ENCODE data around the gene ANTXR1.

ANTXR1 gene

DNA sequence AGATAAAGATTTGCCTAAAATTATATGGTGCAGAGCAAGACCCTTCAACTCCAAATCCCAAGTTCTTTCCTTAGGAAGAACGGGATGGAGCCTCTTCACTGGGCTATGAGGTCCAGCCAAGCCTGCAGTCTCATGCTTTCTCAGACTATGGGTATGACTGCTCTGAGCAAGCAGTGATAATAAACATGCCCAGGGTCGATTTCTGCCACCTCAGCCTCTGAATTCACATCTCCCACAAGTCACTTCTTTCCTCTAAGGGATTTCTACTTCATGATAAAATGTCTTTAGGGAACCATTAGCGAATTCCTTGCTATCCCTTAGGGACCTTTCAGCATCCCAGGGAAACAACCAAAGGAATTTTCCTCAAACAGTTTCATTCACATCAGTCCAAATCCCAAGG lies 279.3 kb downstream of the ANTXR1 start:
- DNase-seq = no peak

DNA sequence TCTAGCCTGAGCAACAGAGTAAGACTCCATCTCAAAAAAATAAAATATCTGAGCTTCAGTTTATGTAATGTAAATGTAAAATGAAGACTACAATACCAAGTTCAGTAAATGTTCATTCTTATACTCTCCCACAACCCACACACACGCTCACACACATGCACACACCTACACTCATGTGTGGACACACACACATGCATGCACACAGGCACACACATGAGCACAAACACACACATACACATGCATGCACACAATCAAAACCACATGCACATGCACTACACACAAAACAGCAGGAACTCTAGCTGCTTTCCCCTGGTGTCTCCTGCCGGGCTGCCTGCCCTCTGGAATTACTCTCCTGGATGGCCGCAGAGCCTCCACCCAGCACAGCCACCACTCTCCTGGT lies 283.4 kb downstream of the ANTXR1 start:
- DNase-seq = no peak

DNA sequence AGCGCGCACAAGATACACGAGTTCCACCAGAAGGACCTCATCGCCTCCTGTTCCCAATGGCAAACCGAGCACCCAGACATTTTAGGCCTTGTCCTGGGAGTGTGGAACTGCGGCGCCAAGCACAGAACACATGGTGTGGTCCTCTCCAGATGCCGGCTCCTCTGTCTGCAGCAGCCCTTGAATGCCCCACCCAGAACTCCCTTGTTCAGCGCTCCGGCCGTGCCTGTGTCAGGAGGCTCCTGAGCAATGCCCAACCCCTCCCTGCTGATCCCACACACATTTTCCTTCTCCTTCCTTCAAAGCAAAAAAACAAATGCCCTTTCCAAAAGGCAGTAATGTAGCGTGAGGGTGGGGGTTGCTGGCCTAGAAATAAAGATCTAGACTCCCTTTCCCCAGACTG lies 284.2 kb downstream of the ANTXR1 start:
- DNase-seq = no peak

DNA sequence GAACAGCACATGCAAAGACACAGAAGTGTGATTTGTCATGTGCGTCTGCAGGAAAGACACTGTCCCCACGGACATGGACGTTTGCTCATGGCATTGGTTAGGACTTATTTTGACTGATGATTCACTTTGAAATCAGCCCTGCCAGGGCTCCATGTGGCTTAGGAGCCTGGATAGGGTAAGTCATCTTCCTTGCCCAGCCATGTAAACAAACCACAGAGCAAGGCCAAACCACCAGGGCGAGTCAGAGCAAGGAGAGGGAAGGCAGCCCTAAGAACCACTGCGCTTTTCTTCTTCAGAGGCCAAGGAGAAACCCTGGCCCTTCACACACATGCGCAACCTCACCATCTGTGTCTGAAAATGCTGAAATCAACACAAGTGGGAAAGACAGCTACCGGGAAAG lies 285.3 kb downstream of the ANTXR1 start:
- no peak for DNase-seq

DNA sequence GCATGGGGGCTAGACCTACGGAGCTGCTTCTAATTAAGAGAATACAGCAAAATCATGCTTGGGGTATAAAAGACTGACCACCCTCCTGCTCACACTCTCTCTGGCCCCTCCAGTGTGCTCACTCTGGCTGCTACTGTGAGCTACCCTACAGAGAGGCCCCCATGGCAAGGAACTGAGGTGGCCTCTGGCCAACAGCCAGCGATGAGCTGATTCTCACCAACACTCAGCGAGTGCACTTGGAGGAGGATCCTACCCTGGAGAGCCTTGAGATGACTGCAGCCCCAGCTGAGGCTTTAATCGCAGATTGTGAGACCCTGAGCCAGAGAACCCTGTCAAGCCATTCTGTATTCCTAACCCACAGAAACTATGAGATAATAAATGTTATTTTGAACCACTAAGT lies 285.9 kb downstream of the ANTXR1 start:
- DNase-seq = no peak

Measured in stimulated activated CD4-positive, alpha-beta T cell treated with anti-CD3 and anti-CD28 coated beads, Interleukin-4, amount 100 ng/mL, for 4 hours (primary cell).